OCI-LY7 (cell line): ENCODE results near the gene RAB19. TPM values are rescaled to one million over a fixed set of nuclear protein-coding genes. Genes with fewer than 3 reads are reported as not detected.
"Not testable (repeated sequence)": the region's sequence is repeated elsewhere in the genome, so short reads cannot be mapped to it uniquely, and the experiment has no call there.

Experiments used
- BruUV-seq: library from RNA; stranded (reverse); fragments of 400-500 nt; replicated peaks from 2 replicates; lab custom pipeline; 2021; lab: Mats Ljungman, UMichigan
- CTCF ChIA-PET: fragments of 300-600 bp; sonication (Branson Sonifier 250); formaldehyde crosslinking; loops from one replicate; lab custom pipeline; 2022; ENCODE audit warnings: antibody characterized with exemption; ENCODE audit not compliant: unreplicated experiment; lab: Charles Lee
- POLR2A ChIA-PET: fragments of 300-600 bp; sonication (Branson Sonifier 250); formaldehyde crosslinking; loops from one replicate; lab custom pipeline; 2022; ENCODE audit warnings: antibody characterized with exemption; lab: Charles Lee
- DNase-seq: peaks from one replicate; pipeline ENCODE4 v3.0.0-alpha.2; 2015; ENCODE audit warnings: low spot score
- H2AFZ ChIP-seq: fragments of 200-600 bp; sonication (generic), shearing (Covaris generic); 2 replicates; pipeline ENCODE4 v1.6.1; 2014; ENCODE audit warnings: mild to moderate bottlenecking, antibody characterized with exemption, low read length, moderate library complexity
- H3K27ac ChIP-seq: fragments of 200-600 bp; sonication (generic); 2 replicates; pipeline ENCODE4 v1.5.1; 2014; ENCODE audit warnings: mixed run types, low read depth, mild to moderate bottlenecking, moderate library complexity, low read length, inconsistent platforms; ENCODE audit not compliant: poor library complexity, severe bottlenecking
- H3K36me3 ChIP-seq: fragments of 200-600 bp; sonication (generic); 2 replicates; pipeline ENCODE4 v1.6.1; 2014; ENCODE audit warnings: mild to moderate bottlenecking, antibody characterized with exemption, low read length, moderate library complexity, mixed read lengths; ENCODE audit not compliant: insufficient read depth
- H3K4me1 ChIP-seq: fragments of 200-600 bp; sonication (generic); 2 replicates; pipeline ENCODE4 v1.5.1; 2014; ENCODE audit warnings: mild to moderate bottlenecking, low read length; ENCODE audit not compliant: insufficient read depth, poor library complexity, severe bottlenecking
- H3K4me2 ChIP-seq: fragments of 200-600 bp; sonication (generic); 2 replicates; pipeline ENCODE4 v1.6.1; 2014; ENCODE audit warnings: mild to moderate bottlenecking, low read length
- H3K4me3 ChIP-seq: fragments of 200-600 bp; sonication (generic); 2 replicates; pipeline ENCODE4 v1.5.1; 2014; ENCODE audit warnings: mild to moderate bottlenecking, low read depth, low read length; ENCODE audit not compliant: poor library complexity, severe bottlenecking
- H3K79me2 ChIP-seq: fragments of 200-600 bp; sonication (generic); 2 replicates; pipeline ENCODE4 v1.6.1; 2016; ENCODE audit warnings: low read depth, mild to moderate bottlenecking, low read length, moderate library complexity, mixed read lengths; ENCODE audit not compliant: insufficient read depth
- H3K9me2 ChIP-seq: fragments of 200-600 bp; sonication (generic); 2 replicates; pipeline ENCODE4 v1.6.1; 2016; ENCODE audit warnings: mild to moderate bottlenecking, low read length, mixed read lengths; ENCODE audit not compliant: insufficient read depth
- H3K9me3 ChIP-seq: fragments of 200-600 bp; sonication (generic); 2 replicates; pipeline ENCODE4 v1.6.1; 2014; ENCODE audit warnings: mild to moderate bottlenecking, mixed run types, low read length, mixed read lengths
- H4K20me1 ChIP-seq: fragments of 200-600 bp; sonication (generic); 2 replicates; pipeline ENCODE4 v1.6.1; 2014; ENCODE audit warnings: mild to moderate bottlenecking, antibody characterized with exemption, low read length, moderate library complexity, mixed read lengths; ENCODE audit not compliant: insufficient read depth
- EZH2phosphoT487 ChIP-seq: fragments of 200-600 bp; sonication (generic); IDR thresholded peaks from 2 replicates; pipeline ENCODE4 v1.6.1; 2018; ENCODE audit warnings: low read depth, borderline replicate concordance, mild to moderate bottlenecking, mixed run types, antibody characterized with exemption, low read length, moderate library complexity, mixed read lengths
- intact Hi-C: fragments of 100-400 bp; cut with micrococcal nuclease; formaldehyde crosslinking; loops from one replicate; pipeline ENCODE4 v1.10.0; 2022; ENCODE audit not compliant: unreplicated experiment
- total RNA-seq, 2 experiments: library from RNA; depleted of rRNA in 1 of 2; stranded (reverse); fragments of >200 nt in 1 of 2; shearing (Covaris generic) in 1 of 2; gene quantifications; 2 replicates each; pipeline ENCODE4 v1.2.3, GENCODE V29; 2014 to 2022
- TF ChIP-seq, protein P1 (sequence below): fragments of 200-600 bp; sonication (generic); conservative IDR thresholded peaks from 2 replicates; pipeline ENCODE4 v1.5.1; 2014; ENCODE audit warnings: mild to moderate bottlenecking, antibody characterized with exemption, low read length, moderate library complexity, mixed read lengths

Gene RAB19
- total RNA-seq, 2 experiments from 2014 or later = not detected

DNA sequence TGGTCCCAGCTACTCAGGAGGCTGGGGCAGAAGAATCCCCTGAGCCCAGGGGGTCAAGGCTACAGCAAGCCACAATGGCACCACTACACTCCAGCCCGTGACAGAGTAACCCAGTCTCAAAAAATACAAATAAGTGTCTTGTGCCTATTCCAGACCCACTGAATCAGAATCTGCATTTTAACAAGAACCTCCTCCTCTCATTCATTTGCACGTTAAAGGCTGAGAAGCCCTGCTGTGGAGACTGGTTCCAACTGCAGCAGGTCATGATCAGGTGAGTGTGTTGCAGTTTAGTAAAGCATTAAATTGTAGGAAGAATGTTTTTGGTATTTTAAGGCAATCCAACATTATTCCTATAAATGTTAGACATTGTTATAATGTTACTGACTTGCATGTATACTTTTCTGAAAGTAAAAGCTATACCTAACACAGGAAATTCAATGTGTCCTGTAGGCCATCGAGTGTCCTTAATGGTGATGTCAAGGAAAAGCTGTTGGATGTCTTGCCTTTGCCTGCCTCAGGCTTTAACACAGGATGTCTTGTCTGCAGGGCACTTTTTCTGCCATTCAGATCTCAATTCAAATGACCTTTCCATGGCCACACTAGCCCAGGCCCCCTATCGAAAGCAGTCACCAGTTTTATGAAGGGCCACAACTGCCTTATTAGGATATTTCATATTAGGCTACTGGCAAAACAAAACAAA, 45.1 kb downstream of the RAB19 start:
- Histone ChIP-seq H4K20me1 (no peaks in the 10 kb centered on the region; the same call in 1 of the 2 replicates), H3K9me2 (no peaks in the 10 kb centered on the region), H3K4me3 (no peak overlapping the region), H3K79me2 (no peaks in the 10 kb centered on the region), H2AFZ (no peak overlapping the region), H3K27ac (no peak overlapping the region), H3K9me3 (no peaks in the 10 kb centered on the region), H3K4me2 (no peak overlapping the region), H3K36me3 (peaks cover 13% of the 10 kb centered on the region; the same call in 1 of the 2 replicates), H3K4me1 (no peaks in the 10 kb centered on the region)
- CTCF ChIA-PET = no interaction called here
- POLR2A ChIA-PET = interaction anchor here (0.5 kb wide), 1 partner anchor 46 kb away, joined by 3 read pairs; no protein-coding TSS in a partner anchor
- DNase-seq = no peak
- TF ChIP-seq, protein P1, sequence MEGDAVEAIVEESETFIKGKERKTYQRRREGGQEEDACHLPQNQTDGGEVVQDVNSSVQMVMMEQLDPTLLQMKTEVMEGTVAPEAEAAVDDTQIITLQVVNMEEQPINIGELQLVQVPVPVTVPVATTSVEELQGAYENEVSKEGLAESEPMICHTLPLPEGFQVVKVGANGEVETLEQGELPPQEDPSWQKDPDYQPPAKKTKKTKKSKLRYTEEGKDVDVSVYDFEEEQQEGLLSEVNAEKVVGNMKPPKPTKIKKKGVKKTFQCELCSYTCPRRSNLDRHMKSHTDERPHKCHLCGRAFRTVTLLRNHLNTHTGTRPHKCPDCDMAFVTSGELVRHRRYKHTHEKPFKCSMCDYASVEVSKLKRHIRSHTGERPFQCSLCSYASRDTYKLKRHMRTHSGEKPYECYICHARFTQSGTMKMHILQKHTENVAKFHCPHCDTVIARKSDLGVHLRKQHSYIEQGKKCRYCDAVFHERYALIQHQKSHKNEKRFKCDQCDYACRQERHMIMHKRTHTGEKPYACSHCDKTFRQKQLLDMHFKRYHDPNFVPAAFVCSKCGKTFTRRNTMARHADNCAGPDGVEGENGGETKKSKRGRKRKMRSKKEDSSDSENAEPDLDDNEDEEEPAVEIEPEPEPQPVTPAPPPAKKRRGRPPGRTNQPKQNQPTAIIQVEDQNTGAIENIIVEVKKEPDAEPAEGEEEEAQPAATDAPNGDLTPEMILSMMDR = no peak
- no peak for TF ChIP-seq EZH2phosphoT487
- no TSS peak for BruUV-seq
- intact Hi-C loops = no loop called here

- Histone ChIP-seq H3K36me3 (peaks cover 40% of the 10 kb centered on the region), H3K79me2 (no peaks in the 10 kb centered on the region), H3K4me2 (no peak overlapping the region), H4K20me1 (no peaks in the 10 kb centered on the region; the same call in 1 of the 2 replicates), H3K9me3 (no peaks in the 10 kb centered on the region), H3K4me1 (no peaks in the 10 kb centered on the region), H3K4me3 (no peak overlapping the region), H2AFZ (no peak overlapping the region), H3K27ac (no peak overlapping the region), H3K9me2 (no peaks in the 10 kb centered on the region)
- TF ChIP-seq EZH2phosphoT487 = no peak
- TF ChIP-seq, protein P1 = no peak
- ChIA-PET POLR2A (no interaction called here), CTCF (no interaction called here)
- no TSS peak for BruUV-seq
- no peak for DNase-seq
- intact Hi-C loops = no loop called here
Measured at GRCh38 chr7:140451716-140452115, 47.9 kb downstream of the RAB19 start.

GRCh38 chr7:140453273-140453672, 49.4 kb downstream of the RAB19 start:
- Histone ChIP-seq H3K4me3 (no peak overlapping the region), H2AFZ (no peak overlapping the region), H4K20me1 (no peaks in the 10 kb centered on the region; the same call in 1 of the 2 replicates), H3K27ac (no peak overlapping the region), H3K4me2 (no peak overlapping the region), H3K9me3 (no peaks in the 10 kb centered on the region), H3K9me2 (no peaks in the 10 kb centered on the region), H3K36me3 (peaks cover 56% of the 10 kb centered on the region), H3K4me1 (no peaks in the 10 kb centered on the region), H3K79me2 (no peaks in the 10 kb centered on the region)
- intact Hi-C loops = no loop called here
- ChIA-PET CTCF (no interaction called here), POLR2A (no interaction called here)
- BruUV-seq = no TSS peak
- no peak for DNase-seq
- TF ChIP-seq, protein P1 = no peak
- TF ChIP-seq EZH2phosphoT487 = no peak

DNA sequence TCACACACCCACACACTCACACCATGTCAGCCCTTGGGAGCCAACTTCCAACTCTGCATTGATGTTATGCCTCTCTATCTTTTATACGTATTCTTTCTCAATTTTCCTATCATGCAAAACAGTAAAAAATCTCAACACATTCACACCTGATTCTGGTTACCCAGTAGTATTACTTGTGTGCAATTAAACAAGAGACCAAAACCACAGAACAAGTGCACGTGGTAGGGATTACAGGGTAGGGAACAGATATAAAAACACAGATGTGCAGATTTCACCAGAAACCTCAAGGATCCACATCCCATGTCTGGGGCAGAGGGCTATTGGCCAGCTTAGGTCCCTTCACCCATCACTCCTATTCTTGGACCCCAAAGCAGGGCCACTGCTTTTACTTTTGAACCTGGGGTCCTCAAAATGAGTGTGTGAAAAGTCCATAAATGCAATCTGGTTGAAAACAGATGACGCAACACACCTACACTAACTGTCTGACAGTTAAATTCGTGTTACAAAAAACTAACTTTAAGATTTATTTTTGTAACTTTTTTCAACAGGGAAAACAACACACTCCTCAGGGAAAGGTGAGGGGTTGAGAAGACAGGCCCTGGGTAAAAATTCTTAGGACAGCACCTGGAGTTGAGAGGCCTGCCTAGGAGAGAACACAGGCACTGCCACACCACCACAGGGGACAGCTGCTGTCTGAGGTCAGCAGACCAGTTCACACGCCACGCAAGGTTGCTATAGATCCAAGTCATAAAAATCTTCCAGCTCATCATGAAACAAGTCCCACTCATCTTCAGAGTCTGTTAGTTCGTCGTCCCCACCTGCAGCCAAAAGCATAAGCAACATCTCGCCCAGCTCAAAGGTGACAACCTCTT, 50.2 kb downstream of the RAB19 start:
- DNase-seq = not testable (repeated sequence)

More for the DNA sequence above, 50.2 kb downstream of the RAB19 start:
- H3K4me2 ChIP-seq, POLR2A ChIA-PET, H3K27ac ChIP-seq, BruUV-seq, H2AFZ ChIP-seq, H3K9me3 ChIP-seq, intact Hi-C loops, H3K4me3 ChIP-seq, CTCF ChIA-PET, H3K4me1 ChIP-seq, H3K79me2 ChIP-seq, H3K9me2 ChIP-seq, H4K20me1 ChIP-seq: not testable (repeated sequence)
- peaks cover 64% of the 10 kb centered on the region for H3K36me3 ChIP-seq
